Stimulated activated CD8-positive, alpha-beta memory T cell treated with anti-CD3 and anti-CD28 coated beads, Interleukin-15, amount 100 ng/mL, for 48 hours (primary cell): Measurements from ENCODE around the gene RABGAP1L.
A peak's percentile ranks its signal among the peaks of the same experiment; 100 is the strongest.
"Not testable (repeated sequence)": the region's sequence is repeated elsewhere in the genome, so short reads cannot be mapped to it uniquely, and the experiment has no call there.

Experiments
- DNase-seq, 2 donors: peaks; one replicate each; pipeline ENCODE4 v3.0.0-alpha.2; 2020; ENCODE audit warnings: low read depth in 2 of 2

Gene RABGAP1L

GRCh38 chr1:174153085-174153824 is 6.1 kb upstream of the RABGAP1L start:
- DNase-seq = no peak

GRCh38 chr1:174153825-174154107 is 5.6 kb upstream of the RABGAP1L start:
- DNase-seq = no peak

GRCh38 chr1:174156437-174156836 is 2.9 kb upstream of the RABGAP1L start:
- no peak for DNase-seq

GRCh38 chr1:174157157-174157806 is 2.0 kb upstream of the RABGAP1L start:
- peak in 1 of 2 donors; percentile 35 for DNase-seq

GRCh38 chr1:174158767-174159251 is 511 bp upstream of the RABGAP1L start:
- DNase-seq = no peak

GRCh38 chr1:174160109-174160473 is 771 bp downstream of the RABGAP1L start:
- DNase-seq = peak in 1 of 2 donors; percentile 27

GRCh38 chr1:174160603-174161002 is 1.3 kb downstream of the RABGAP1L start:
- no peak for DNase-seq

GRCh38 chr1:174161813-174162212 is 2.5 kb downstream of the RABGAP1L start:
- no peak for DNase-seq

- DNase-seq = no peak
Measured at GRCh38 chr1:174164826-174165225, 5.5 kb downstream of the RABGAP1L start.

- DNase-seq = no peak
Measured at GRCh38 chr1:174165471-174166137, 6.3 kb downstream of the RABGAP1L start.

GRCh38 chr1:174166530-174167264 is 7.4 kb downstream of the RABGAP1L start:
- no peak for DNase-seq

GRCh38 chr1:174167265-174167803 is 8.0 kb downstream of the RABGAP1L start:
- DNase-seq = no peak

GRCh38 chr1:174169342-174169741 is 10.0 kb downstream of the RABGAP1L start:
- DNase-seq = no peak

- DNase-seq = no peak
Measured at GRCh38 chr1:174171073-174171472, 11.8 kb downstream of the RABGAP1L start.

GRCh38 chr1:174174461-174175329 is 15.4 kb downstream of the RABGAP1L start:
- no peak for DNase-seq

GRCh38 chr1:174178459-174178858 is 19.1 kb downstream of the RABGAP1L start:
- not testable (repeated sequence) for DNase-seq

GRCh38 chr1:174189428-174190062 is 30.2 kb downstream of the RABGAP1L start:
- no peak for DNase-seq

- DNase-seq = no peak
Measured at GRCh38 chr1:174190691-174191199, 31.4 kb downstream of the RABGAP1L start.

- DNase-seq = no peak
Measured at GRCh38 chr1:174191349-174191862, 32.1 kb downstream of the RABGAP1L start.

- DNase-seq = no peak
Measured at GRCh38 chr1:174194461-174194860, 35.1 kb downstream of the RABGAP1L start.
